OCI-LY3 (cell line): ENCODE measurements around the gene CRABP1.

Source experiments
- CTCF ChIP-seq: fragments of 200-600, 300-600 bp; sonication (generic); IDR thresholded peaks from 2 replicates; pipeline ENCODE4 v1.5.1; 2014; ENCODE audit warnings: antibody characterized with exemption, low read length, low read depth
- EZH2phosphoT487 ChIP-seq: fragments of 200-600 bp; shearing (Covaris generic); IDR thresholded peaks from 2 replicates; pipeline ENCODE4 v1.6.1; 2018; ENCODE audit warnings: antibody characterized with exemption, mixed run types, low read depth

- no peak for TF ChIP-seq CTCF
- no peak for TF ChIP-seq EZH2phosphoT487
Measured at GRCh38 chr15:78312536-78312935, 27.6 kb upstream of the CRABP1 start.
